Sigmoid colon (tissue), 3 donors: ENCODE results near the gene RAP1GDS1.

Source experiments
- POLR2A ChIP-seq, 2 donors: fragments of 450-650 bp; IDR thresholded peaks; one replicate each; pipeline ENCODE4 v1.6.1; 2016; ENCODE audit warnings: antibody characterized with exemption in 2 of 2, mild to moderate bottlenecking in 2 of 2, moderate library complexity in 2 of 2
- TF ChIP-seq, protein P1 (sequence below), 4 experiments: fragments of 450-650 bp in 3 of 4; fragments of 200-600 bp in 1 of 4; IDR thresholded peaks; one replicate each; pipeline ENCODE4 v1.5.1; 2016 to 2019; ENCODE audit warnings: antibody characterized with exemption in 4 of 4, mild to moderate bottlenecking in 3 of 4, moderate library complexity in 2 of 4

DNA sequence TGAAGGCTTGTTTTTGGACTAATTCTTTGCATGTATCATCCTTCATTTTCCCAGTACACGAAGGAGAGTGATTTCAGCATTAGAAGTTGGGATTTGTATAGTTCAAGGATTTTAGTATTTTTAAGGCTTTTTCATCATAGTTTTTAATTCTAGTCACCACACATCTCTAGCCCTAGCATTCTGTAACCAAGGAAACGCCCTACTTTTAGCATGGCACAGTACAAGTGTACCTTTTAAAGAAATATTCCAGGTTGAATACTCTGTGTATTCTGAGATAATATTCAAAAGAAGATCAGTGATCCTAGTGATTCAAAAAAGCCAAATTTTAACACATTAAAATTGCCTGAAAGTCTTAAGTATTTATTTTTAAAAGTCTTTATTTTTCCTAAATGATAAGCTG is 150.5 kb downstream of the RAP1GDS1 start:
- TF ChIP-seq, protein P1, sequence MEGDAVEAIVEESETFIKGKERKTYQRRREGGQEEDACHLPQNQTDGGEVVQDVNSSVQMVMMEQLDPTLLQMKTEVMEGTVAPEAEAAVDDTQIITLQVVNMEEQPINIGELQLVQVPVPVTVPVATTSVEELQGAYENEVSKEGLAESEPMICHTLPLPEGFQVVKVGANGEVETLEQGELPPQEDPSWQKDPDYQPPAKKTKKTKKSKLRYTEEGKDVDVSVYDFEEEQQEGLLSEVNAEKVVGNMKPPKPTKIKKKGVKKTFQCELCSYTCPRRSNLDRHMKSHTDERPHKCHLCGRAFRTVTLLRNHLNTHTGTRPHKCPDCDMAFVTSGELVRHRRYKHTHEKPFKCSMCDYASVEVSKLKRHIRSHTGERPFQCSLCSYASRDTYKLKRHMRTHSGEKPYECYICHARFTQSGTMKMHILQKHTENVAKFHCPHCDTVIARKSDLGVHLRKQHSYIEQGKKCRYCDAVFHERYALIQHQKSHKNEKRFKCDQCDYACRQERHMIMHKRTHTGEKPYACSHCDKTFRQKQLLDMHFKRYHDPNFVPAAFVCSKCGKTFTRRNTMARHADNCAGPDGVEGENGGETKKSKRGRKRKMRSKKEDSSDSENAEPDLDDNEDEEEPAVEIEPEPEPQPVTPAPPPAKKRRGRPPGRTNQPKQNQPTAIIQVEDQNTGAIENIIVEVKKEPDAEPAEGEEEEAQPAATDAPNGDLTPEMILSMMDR (IDR thresholded peaks at IDR 0.05): no peak
- no peak for TF ChIP-seq POLR2A (IDR thresholded peaks at IDR 0.05)
